Keratinocyte (primary cell): Measurements from ENCODE around the gene SURF4. TPM values are rescaled to one million over a fixed set of nuclear protein-coding genes. Genes with fewer than 3 reads are reported as not detected.

ENCODE experiments used
- DNase-seq: peaks from one replicate; pipeline ENCODE4 v3.0.0-alpha.2; 2011; ENCODE audit warnings: low read depth, missing footprints, low spot score
- FAIRE-seq: peaks from 2 replicates; lab custom pipeline; 2011; peaks lifted over from hg19 to GRCh38; lab: Jason Lieb, UNC
- H2AFZ ChIP-seq: 2 replicates; pipeline ENCODE4 v1.6.0; 2012; ENCODE audit warnings: low read length, control low read depth, inconsistent platforms; ENCODE audit not compliant: control insufficient read depth
- H3K27ac ChIP-seq: 2 replicates; pipeline ENCODE4 v1.5.1; 2011; ENCODE audit warnings: low read length; ENCODE audit not compliant: control insufficient read depth, insufficient read depth
- H3K27me3 ChIP-seq: 3 replicates; pipeline ENCODE4 v1.6.0; 2011; ENCODE audit warnings: low read length; ENCODE audit not compliant: control insufficient read depth, insufficient read depth; ENCODE audit errors: extremely low read depth
- H3K36me3 ChIP-seq, 2 experiments: 2 replicates in 1 of 2; 3 replicates in 1 of 2; pipeline ENCODE4 v1.5.1; 2011; ENCODE audit warnings: low read length in 2 of 2, mild to moderate bottlenecking in 1 of 2; ENCODE audit not compliant: control insufficient read depth in 2 of 2, insufficient read depth in 2 of 2; ENCODE audit errors: extremely low read depth in 1 of 2
- H3K4me1 ChIP-seq: 3 replicates; pipeline ENCODE4 v1.5.1; 2011; ENCODE audit warnings: low read length; ENCODE audit not compliant: control insufficient read depth, insufficient read depth; ENCODE audit errors: extremely low read depth
- H3K4me2 ChIP-seq: 3 replicates; pipeline ENCODE4 v1.6.0; 2011; ENCODE audit warnings: low read depth, low read length; ENCODE audit not compliant: control insufficient read depth, insufficient read depth; ENCODE audit errors: extremely low read depth
- H3K4me3 ChIP-seq, 3 experiments: fragments of 200-600 bp in 1 of 3; sonication (generic) in 1 of 3; 2 replicates in 2 of 3; 3 replicates in 1 of 3; pipeline ENCODE4 v1.5.1; 2011 to 2016; ENCODE audit warnings: low read length in 3 of 3, mild to moderate bottlenecking in 3 of 3, control low read depth in 2 of 3, inconsistent platforms in 1 of 3, low read depth in 1 of 3, mixed read lengths in 1 of 3, mixed run types in 1 of 3, moderate library complexity in 1 of 3; ENCODE audit not compliant: control insufficient read depth in 2 of 3, insufficient read depth in 2 of 3; ENCODE audit errors: extremely low read depth in 1 of 3
- H3K79me2 ChIP-seq: 2 replicates; pipeline ENCODE4 v1.6.0; 2012; ENCODE audit warnings: low read length; ENCODE audit not compliant: control insufficient read depth, insufficient read depth
- H3K9ac ChIP-seq: 3 replicates; pipeline ENCODE4 v1.6.0; 2011; ENCODE audit warnings: low read length; ENCODE audit not compliant: control insufficient read depth, insufficient read depth; ENCODE audit errors: extremely low read depth
- H3K9me1 ChIP-seq: 3 replicates; pipeline ENCODE4 v1.6.0; 2011; ENCODE audit warnings: low read length; ENCODE audit not compliant: control insufficient read depth, insufficient read depth; ENCODE audit errors: extremely low read depth
- H3K9me3 ChIP-seq: 2 replicates; pipeline ENCODE4 v1.5.1; 2012; ENCODE audit warnings: low read depth, low read length; ENCODE audit not compliant: control insufficient read depth
- H4K20me1 ChIP-seq: 3 replicates; pipeline ENCODE4 v1.6.0; 2011; ENCODE audit warnings: low read length; ENCODE audit not compliant: control insufficient read depth, insufficient read depth; ENCODE audit errors: extremely low read depth
- CTCF ChIP-seq, 3 experiments: IDR thresholded peaks in 1 of 3; conservative IDR thresholded peaks in 1 of 3; optimal IDR thresholded peaks in 1 of 3; 2 replicates in 2 of 3; 3 replicates in 1 of 3; pipeline versions ENCODE3 to v1.5.1; 2011; ENCODE audit warnings: low read length in 3 of 3, mild to moderate bottlenecking in 3 of 3, moderate library complexity in 2 of 3, control low read depth in 1 of 3, inconsistent platforms in 1 of 3; ENCODE audit not compliant: insufficient read depth in 2 of 3; ENCODE audit errors: extremely low read depth in 1 of 3
- EZH2 ChIP-seq: IDR thresholded peaks from one replicate; pipeline ENCODE4 v1.6.1; 2012; ENCODE audit warnings: inconsistent platforms, mild to moderate bottlenecking, low read length, moderate library complexity
- dilution Hi-C: fragments of 300-500 bp; cut with MboI; formaldehyde crosslinking; loops from one replicate; pipeline ENCODE4 v1.7.0; 2020; ENCODE audit warnings: low sequenced_read_pairs; ENCODE audit not compliant: extremely low pct_ligation_motif_present
- polyA plus RNA-seq, 5 experiments: library from polyadenylated mRNA; depleted of rRNA in 3 of 5; stranded (reverse) in 3 of 5; stranded (forward) in 1 of 5; unstranded in 1 of 5; fragments of >200 nt; gene quantifications; 1 replicate in 1 of 5; 2 replicates in 3 of 5; 3 replicates in 1 of 5; pipeline versions ENCODE4 v1.2.1 to v1.2.3, GENCODE V29; 2011 to 2012; ENCODE audit warnings: missing spikeins in 2 of 5, low read depth in 1 of 5, low replicate concordance in 1 of 5

SURF4 gene
- polyA plus RNA-seq, 1 donor (not counting 4 experiments of a cell fraction or from before 2014, with no cell fraction given) = 153 TPM

- DNase-seq (no peak), FAIRE-seq (no peak)
- no peak overlapping the region for H3K27ac ChIP-seq
- no peaks in the 10 kb centered on the region for H3K9me3 ChIP-seq
- H3K27me3 ChIP-seq = no peaks in the 10 kb centered on the region
- H3K36me3 ChIP-seq = peaks cover 45 to 55% of the 10 kb centered on the region in 2 experiments
- no peak overlapping the region for H3K9ac ChIP-seq
- peaks cover 9% of the 10 kb centered on the region for H3K79me2 ChIP-seq
- dilution Hi-C loops = no loop called here
- H3K4me1 ChIP-seq = peaks cover 5% of the 10 kb centered on the region
- no peak overlapping the region for H2AFZ ChIP-seq
- no peaks in the 10 kb centered on the region for H3K9me1 ChIP-seq
- H4K20me1 ChIP-seq = no peaks in the 10 kb centered on the region
- TF ChIP-seq CTCF (optimal IDR thresholded peaks at IDR 0.05 in 1 of 3, IDR thresholded peaks at IDR 0.05 in 1 of 3, conservative IDR thresholded peaks at IDR 0.05 in 1 of 3; ENCODE audit: extremely low read depth in 1 of 3, insufficient read depth in 2 of 3, low read length in 3 of 3) (no peak), EZH2 (no peak)
- H3K4me3 ChIP-seq = no peak overlapping the region
- H3K4me2 ChIP-seq = no peak overlapping the region
Measured at GRCh38 chr9:133340916-133341315, 34.9 kb downstream of the SURF4 start.

- dilution Hi-C loops = no loop called here
- H3K9me1 ChIP-seq = no peaks in the 10 kb centered on the region
- no peak overlapping the region for H3K4me3 ChIP-seq
- no peaks in the 10 kb centered on the region for H3K9me3 ChIP-seq
- H3K79me2 ChIP-seq = peaks cover 10% of the 10 kb centered on the region
- H3K27me3 ChIP-seq = no peaks in the 10 kb centered on the region
- H4K20me1 ChIP-seq = no peaks in the 10 kb centered on the region
- peaks cover 5% of the 10 kb centered on the region for H3K4me1 ChIP-seq
- no peak overlapping the region for H2AFZ ChIP-seq
- no peak overlapping the region for H3K27ac ChIP-seq
- peaks cover 40 to 49% of the 10 kb centered on the region in 2 experiments for H3K36me3 ChIP-seq
- H3K4me2 ChIP-seq = no peak overlapping the region
- DNase-seq = no peak
- FAIRE-seq = no peak
- TF ChIP-seq EZH2 = no peak
- no peak for TF ChIP-seq CTCF (optimal IDR thresholded peaks at IDR 0.05 in 1 of 3, IDR thresholded peaks at IDR 0.05 in 1 of 3, conservative IDR thresholded peaks at IDR 0.05 in 1 of 3; ENCODE audit: extremely low read depth in 1 of 3, insufficient read depth in 2 of 3, low read length in 3 of 3)
- no peak overlapping the region for H3K9ac ChIP-seq
Measured at GRCh38 chr9:133340256-133340655, 35.6 kb downstream of the SURF4 start.
